ENCODE data around the gene SCAP. TPM values are rescaled to one million over a fixed set of nuclear protein-coding genes. Genes with fewer than 3 reads are reported as not detected.

SCAP gene
- polyA plus RNA-seq, 1 of the 3 experiments (the other 2 are of a cell fraction), result 28.0 TPM

DNA sequence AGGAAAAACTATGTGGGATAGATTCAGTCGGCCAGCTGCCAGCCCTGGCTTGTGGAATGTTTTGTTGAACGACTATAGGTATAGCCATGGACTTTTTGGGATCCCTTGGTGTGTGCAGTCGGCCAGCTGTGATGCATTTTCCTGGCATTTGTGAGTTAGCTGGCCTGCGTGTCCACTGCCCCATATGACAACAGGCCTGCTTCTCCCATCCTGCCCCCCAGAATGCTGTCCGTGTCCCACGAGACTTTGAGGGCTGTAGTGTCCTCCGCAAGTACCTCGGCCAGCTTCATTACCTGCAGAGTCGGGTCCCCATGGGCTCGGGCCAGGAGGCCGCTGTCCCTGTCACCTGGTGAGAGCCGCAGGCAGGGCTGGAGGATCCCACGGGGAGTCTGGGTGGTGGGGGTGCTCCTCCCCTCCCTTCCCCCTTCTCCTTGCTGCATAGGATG lies 71.3 kb downstream of the SCAP start:
- H2AFZ ChIP-seq (ENCODE audit: low read depth), result no peak overlapping the region
- H3K27ac ChIP-seq (ENCODE audit: low read depth in 2 of 2, low read length in 1 of 2), result no peak overlapping the region
- DNase-seq, result no peak
- H3K4me1 ChIP-seq (ENCODE audit: control insufficient read depth in 1 of 2, insufficient read depth in 2 of 2, low read depth in 1 of 2, low read length in 1 of 2), result peaks cover 0 to 5% of the 10 kb centered on the region in 2 experiments; a peak in 1 of 4 replicates
- CTCF ChIA-PET, result interaction anchor here (2.6 to 7.1 kb wide), 2 partner anchors 9 to 16 kb away, joined by 8 to 48 read pairs; no protein-coding TSS in a partner anchor
- no peaks in the 10 kb centered on the region for H3F3A ChIP-seq (replicated peaks; ENCODE audit: insufficient read depth)
- H3K36me3 ChIP-seq (replicated peaks in 1 of 2; ENCODE audit: control insufficient read depth in 1 of 2, insufficient read depth in 2 of 2, low read length in 1 of 2), result peaks cover 0 to 26% of the 10 kb centered on the region in 2 experiments
- WGBS (ENCODE audit: low lambda C conversion rate), result 89% methylated on average over 13 of the region's 13 CpGs
- H3K4me2 ChIP-seq, result no peak overlapping the region
- H4K20me1 ChIP-seq (ENCODE audit: insufficient read depth), result peaks cover 32% of the 10 kb centered on the region
- no peaks in the 10 kb centered on the region for H3K27me3 ChIP-seq (ENCODE audit: insufficient read depth)
- no peak overlapping the region for H3K9ac ChIP-seq
- no peaks in the 10 kb centered on the region for H3K9me2 ChIP-seq
- H3K4me3 ChIP-seq (ENCODE audit: low read depth in 2 of 2, low read length in 1 of 2), result no peak overlapping the region
- TF ChIP-seq, protein P1, sequence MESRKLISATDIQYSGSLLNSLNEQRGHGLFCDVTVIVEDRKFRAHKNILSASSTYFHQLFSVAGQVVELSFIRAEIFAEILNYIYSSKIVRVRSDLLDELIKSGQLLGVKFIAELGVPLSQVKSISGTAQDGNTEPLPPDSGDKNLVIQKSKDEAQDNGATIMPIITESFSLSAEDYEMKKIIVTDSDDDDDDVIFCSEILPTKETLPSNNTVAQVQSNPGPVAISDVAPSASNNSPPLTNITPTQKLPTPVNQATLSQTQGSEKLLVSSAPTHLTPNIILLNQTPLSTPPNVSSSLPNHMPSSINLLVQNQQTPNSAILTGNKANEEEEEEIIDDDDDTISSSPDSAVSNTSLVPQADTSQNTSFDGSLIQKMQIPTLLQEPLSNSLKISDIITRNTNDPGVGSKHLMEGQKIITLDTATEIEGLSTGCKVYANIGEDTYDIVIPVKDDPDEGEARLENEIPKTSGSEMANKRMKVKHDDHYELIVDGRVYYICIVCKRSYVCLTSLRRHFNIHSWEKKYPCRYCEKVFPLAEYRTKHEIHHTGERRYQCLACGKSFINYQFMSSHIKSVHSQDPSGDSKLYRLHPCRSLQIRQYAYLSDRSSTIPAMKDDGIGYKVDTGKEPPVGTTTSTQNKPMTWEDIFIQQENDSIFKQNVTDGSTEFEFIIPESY (IDR thresholded peaks at IDR 0.05; ENCODE audit: borderline replicate concordance, low read depth), result no peak
- TF ChIP-seq EZH2phosphoT487 (IDR thresholded peaks at IDR 0.05; ENCODE audit: borderline replicate concordance, low read depth) (no peak), IRF3 (IDR thresholded peaks at IDR 0.05; ENCODE audit: low read depth, low read length) (no peak), RCOR1 (IDR thresholded peaks at IDR 0.05; ENCODE audit: low read length) (no peak), RFX5 (IDR thresholded peaks at IDR 0.05; ENCODE audit: low read length) (no peak), NFIC (IDR thresholded peaks at IDR 0.05; ENCODE audit: borderline replicate concordance) (no peak), MXI1 (IDR thresholded peaks at IDR 0.05; ENCODE audit: low read depth, low read length) (no peak), SMC3 (IDR thresholded peaks at IDR 0.05; ENCODE audit: low read depth, low read length) (no peak), NRF1 (IDR thresholded peaks at IDR 0.05; ENCODE audit: low read depth, low read length) (no peak)
- peaks cover 54% of the 10 kb centered on the region for H3K79me2 ChIP-seq (ENCODE audit: insufficient read depth)
- no peaks in the 10 kb centered on the region for H3K9me3 ChIP-seq
- POLR2A ChIA-PET, result interaction anchor here (1.3 kb wide), 1 partner anchor 24 kb away, joined by 3 read pairs; the partner anchor contains the start of gene PTPN23

GRCh38 chr3:47399531-47400270 lies 76.0 kb downstream of the SCAP start:
- no peaks in the 10 kb centered on the region for H3K27me3 ChIP-seq (ENCODE audit: insufficient read depth)
- no peak for TF ChIP-seq CHD2 (IDR thresholded peaks at IDR 0.05; ENCODE audit: low read length, partially characterized antibody)
- TF ChIP-seq NFIC (IDR thresholded peaks at IDR 0.05; ENCODE audit: borderline replicate concordance), result no peak
- no peak for TF ChIP-seq RFX5 (IDR thresholded peaks at IDR 0.05; ENCODE audit: low read length)
- TF ChIP-seq RCOR1 (IDR thresholded peaks at IDR 0.05; ENCODE audit: low read length), result no peak
- TF ChIP-seq SIN3A (IDR thresholded peaks at IDR 0.05; ENCODE audit: borderline replicate concordance, low read depth, low read length), result no peak
- no peak overlapping the region for H3K9ac ChIP-seq
- no peak overlapping the region for H3K4me3 ChIP-seq (ENCODE audit: low read depth in 2 of 2, low read length in 1 of 2)
- peaks cover 2 to 14% of the 10 kb centered on the region in 2 experiments; a peak in 1 of 4 replicates for H3K4me1 ChIP-seq (ENCODE audit: control insufficient read depth in 1 of 2, insufficient read depth in 2 of 2, low read depth in 1 of 2, low read length in 1 of 2)
- whole genome bisulfite sequencing (ENCODE audit: low lambda C conversion rate), result 91% methylated on average over 9 of the region's 9 CpGs
- H3K9me2 ChIP-seq, result no peaks in the 10 kb centered on the region
- no peaks in the 10 kb centered on the region for H3F3A ChIP-seq (replicated peaks; ENCODE audit: insufficient read depth)
- H2AFZ ChIP-seq (ENCODE audit: low read depth), result no peak overlapping the region
- H3K4me2 ChIP-seq, result no peak overlapping the region
- no peak for DNase-seq
- no peaks in the 10 kb centered on the region for H3K9me3 ChIP-seq
- peaks cover 0 to 3% of the 10 kb centered on the region in 2 experiments for H3K36me3 ChIP-seq (replicated peaks in 1 of 2; ENCODE audit: control insufficient read depth in 1 of 2, insufficient read depth in 2 of 2, low read length in 1 of 2)
- H3K79me2 ChIP-seq (ENCODE audit: insufficient read depth), result peaks cover 88% of the 10 kb centered on the region
- H3K27ac ChIP-seq (ENCODE audit: low read depth in 2 of 2, low read length in 1 of 2), result no peak overlapping the region
- POLR2A ChIA-PET, result interaction anchor here (1.0 to 1.3 kb wide), 2 partner anchors 16 to 19 kb away, joined by 3 read pairs; partner anchors contain the start of gene PTPN23
- CTCF ChIA-PET, result interaction anchor here (0.8 to 2.1 kb wide), 2 partner anchors 15 to 20 kb away, joined by 3 to 7 read pairs; no protein-coding TSS in a partner anchor
- H4K20me1 ChIP-seq (ENCODE audit: insufficient read depth), result peaks cover 54% of the 10 kb centered on the region

Data from SK-N-SH (cell line).